PC-3 (cell line): ENCODE data around the gene AADACL4. TPM values are rescaled to one million over a fixed set of nuclear protein-coding genes. Genes with fewer than 3 reads are reported as not detected.

Experiments used
- ATAC-seq: fragments of 200-7000 bp; cut with Tn5 transposase; 2 replicates; pipeline ENCODE4 v1.9.1; 2020; ENCODE audit warnings: mild to moderate bottlenecking, moderate library complexity
- BruUV-seq: library from RNA; stranded (reverse); fragments of 400-500 nt; replicated peaks from 2 replicates; lab custom pipeline; 2021; lab: Mats Ljungman, UMichigan
- CTCF ChIA-PET: fragments of 300-600 bp; sonication (Branson Sonifier 250); formaldehyde crosslinking; loops from one replicate; lab custom pipeline; 2022; ENCODE audit warnings: antibody characterized with exemption; lab: Charles Lee
- POLR2A ChIA-PET: fragments of 300-600 bp; sonication (Branson Sonifier 250); formaldehyde crosslinking; loops from one replicate; lab custom pipeline; 2022; ENCODE audit warnings: antibody characterized with exemption; ENCODE audit not compliant: unreplicated experiment; lab: Charles Lee
- DNase-seq: peaks from one replicate; pipeline ENCODE4 v3.0.0-alpha.2; 2015
- H2AFZ ChIP-seq: fragments of 300-600 bp; sonication (generic); 2 replicates; pipeline ENCODE4 v1.6.0; 2016; ENCODE audit warnings: antibody characterized with exemption, low read length
- H3F3A ChIP-seq: fragments of 300-600 bp; sonication (generic); one replicate; pipeline ENCODE4 v1.6.0; 2017; ENCODE audit warnings: antibody characterized with exemption, low read length, control low read depth, mild to moderate bottlenecking; ENCODE audit not compliant: unreplicated experiment
- H3K27ac ChIP-seq: fragments of 300-600 bp; sonication (generic); 2 replicates; pipeline ENCODE4 v1.5.1; 2016; ENCODE audit warnings: mild to moderate bottlenecking, low read length
- H3K27me3 ChIP-seq: fragments of 300-600 bp; sonication (generic); 2 replicates; pipeline ENCODE4 v1.6.1; 2016; ENCODE audit warnings: low read length, mixed read lengths
- H3K36me3 ChIP-seq: fragments of 300-600 bp; sonication (generic); 2 replicates; pipeline ENCODE4 v1.6.1; 2016; ENCODE audit warnings: low read depth, mixed run types, low read length, mixed read lengths
- H3K4me1 ChIP-seq: fragments of 300-600 bp; sonication (generic); 2 replicates; pipeline ENCODE4 v1.5.1; 2016; ENCODE audit warnings: low read length; ENCODE audit not compliant: insufficient read depth
- H3K4me2 ChIP-seq: fragments of 300-600 bp; sonication (generic); 2 replicates; pipeline ENCODE4 v1.6.0; 2016; ENCODE audit warnings: low read length
- H3K4me3 ChIP-seq: fragments of 300-600 bp; sonication (generic); 2 replicates; pipeline ENCODE4 v1.5.1; 2016; ENCODE audit warnings: mild to moderate bottlenecking, low read length, mixed read lengths
- H3K79me2 ChIP-seq: fragments of 300-600 bp; sonication (generic); 2 replicates; pipeline ENCODE4 v1.6.1; 2017; ENCODE audit warnings: low read length, mixed read lengths
- H3K9ac ChIP-seq: fragments of 300-600 bp; sonication (generic); 2 replicates; pipeline ENCODE4 v1.6.0; 2016; ENCODE audit warnings: mild to moderate bottlenecking, low read length
- H3K9me2 ChIP-seq: fragments of 300-600 bp; sonication (generic); replicated peaks from 2 replicates; pipeline ENCODE4 v1.6.1; 2016; ENCODE audit warnings: mixed run types, low read length, mixed read lengths
- H3K9me3 ChIP-seq: fragments of 300-600 bp; sonication (generic); 2 replicates; pipeline ENCODE4 v1.6.1; 2016; ENCODE audit warnings: low read length, mixed read lengths
- H4K20me1 ChIP-seq: fragments of 300-600 bp; sonication (generic); 2 replicates; pipeline ENCODE4 v1.6.1; 2016; ENCODE audit warnings: low read length, mixed read lengths
- CTCF ChIP-seq: fragments of 300-600 bp; sonication (generic); conservative IDR thresholded peaks from 2 replicates; pipeline ENCODE4 v1.5.1; 2017; ENCODE audit warnings: antibody characterized with exemption, low read depth, mild to moderate bottlenecking, low read length
- EZH2 ChIP-seq: fragments of 300-600 bp; sonication (generic); IDR thresholded peaks from one replicate; pipeline ENCODE4 v1.6.1; 2017; ENCODE audit warnings: antibody characterized with exemption, mild to moderate bottlenecking, low read length; ENCODE audit not compliant: unreplicated experiment
- EZH2phosphoT487 ChIP-seq: fragments of 300-600 bp; sonication (generic); IDR thresholded peaks from 2 replicates; pipeline ENCODE4 v1.6.1; 2018; ENCODE audit warnings: mild to moderate bottlenecking, antibody characterized with exemption, low read length, borderline replicate concordance
- intact Hi-C: fragments of 100-400 bp; cut with micrococcal nuclease; formaldehyde crosslinking; loops from 2 replicates; pipeline ENCODE4 v1.9.0; 2023
- total RNA-seq: library from RNA; depleted of rRNA; stranded (reverse); fragments of >200 nt; gene quantifications from 2 replicates; pipeline ENCODE4 v1.2.3, GENCODE V29; 2014

AADACL4 gene
- total RNA-seq, 1 experiment from 2014 or later, result not detected

- H3F3A ChIP-seq, result no peaks in the 10 kb centered on the region
- ChIA-PET CTCF (interaction anchor here (0.6 to 2.2 kb wide), 3 partner anchors 23 to 25 kb away, joined by 5 read pairs; partner anchors contain the start of gene DHRS3), POLR2A (interaction anchor here (0.5 to 1.3 kb wide), 3 partner anchors 24 to 138 kb away, joined by 3 to 14 read pairs (median 8); no protein-coding TSS in a partner anchor)
- peaks cover 53% of the 10 kb centered on the region for H3K4me1 ChIP-seq
- H2AFZ ChIP-seq, result no peak overlapping the region
- H3K79me2 ChIP-seq, result peaks cover 85% of the 10 kb centered on the region
- BruUV-seq, result no TSS peak
- DNase-seq, result peak; percentile 56
- H3K36me3 ChIP-seq, result peaks cover 15% of the 10 kb centered on the region; the same call in 1 of the 2 replicates
- H3K9me3 ChIP-seq, result no peaks in the 10 kb centered on the region
- H3K9ac ChIP-seq, result peak overlapping the region; percentile 63
- no peaks in the 10 kb centered on the region for H3K27me3 ChIP-seq
- no peaks in the 10 kb centered on the region for H4K20me1 ChIP-seq
- intact Hi-C loops, result loop anchor here (5.0 kb wide), 1 partner anchor 118 kb away; no protein-coding TSS in a partner anchor
- ATAC-seq, result peak; percentile 20
- TF ChIP-seq EZH2phosphoT487, result no peak
- no peak for TF ChIP-seq EZH2
- no peak for TF ChIP-seq CTCF
- peak overlapping the region; percentile 97 for H3K4me2 ChIP-seq
- no peaks in the 10 kb centered on the region for H3K9me2 ChIP-seq
- H3K4me3 ChIP-seq, result peak overlapping the region; percentile 62
- peak overlapping the region; percentile 98 for H3K27ac ChIP-seq
Measured at GRCh38 chr1:12594966-12595756, 48.7 kb upstream of the AADACL4 start.

- H3K4me1 ChIP-seq, result peaks cover 53% of the 10 kb centered on the region
- POLR2A ChIA-PET, result interaction anchor here (0.5 to 1.3 kb wide), 4 partner anchors 22 to 139 kb away, joined by 3 to 14 read pairs (median 6); partner anchors contain the start of gene DHRS3
- peak overlapping the region; percentile 98 for H3K27ac ChIP-seq
- intact Hi-C loops, result loop anchor here (1.0 to 5.0 kb wide), 3 partner anchors 21 to 118 kb away; no protein-coding TSS in a partner anchor
- no peaks in the 10 kb centered on the region for H3K27me3 ChIP-seq
- peak overlapping the region; percentile 85 for H3K9ac ChIP-seq
- peaks cover 85% of the 10 kb centered on the region for H3K79me2 ChIP-seq
- H4K20me1 ChIP-seq, result no peaks in the 10 kb centered on the region
- no peaks in the 10 kb centered on the region for H3K9me2 ChIP-seq
- ATAC-seq, result no peak
- no TSS peak for BruUV-seq
- H3K36me3 ChIP-seq, result peaks cover 14% of the 10 kb centered on the region; the same call in 1 of the 2 replicates
- no peak for DNase-seq
- H3K4me2 ChIP-seq, result peak overlapping the region; percentile 97
- no peaks in the 10 kb centered on the region for H3K9me3 ChIP-seq
- TF ChIP-seq CTCF (no peak), EZH2 (no peak), EZH2phosphoT487 (no peak)
- CTCF ChIA-PET, result interaction anchor here (0.8 to 2.2 kb wide), 3 partner anchors 21 to 24 kb away, joined by 3 to 5 read pairs (median 5); no protein-coding TSS in a partner anchor
- no peak overlapping the region for H2AFZ ChIP-seq
- H3F3A ChIP-seq, result no peaks in the 10 kb centered on the region
- H3K4me3 ChIP-seq, result peak overlapping the region; percentile 62; the same call in 1 of the 2 replicates
Measured at GRCh38 chr1:12595757-12596006, 48.2 kb upstream of the AADACL4 start.
